ENCODE results near the gene ARFGEF3. TPM values are rescaled to one million over a fixed set of nuclear protein-coding genes. Genes with fewer than 3 reads are reported as not detected.

ARFGEF3 gene
- total RNA-seq, 1 experiment from 2014 or later: 0.71 TPM

DNA sequence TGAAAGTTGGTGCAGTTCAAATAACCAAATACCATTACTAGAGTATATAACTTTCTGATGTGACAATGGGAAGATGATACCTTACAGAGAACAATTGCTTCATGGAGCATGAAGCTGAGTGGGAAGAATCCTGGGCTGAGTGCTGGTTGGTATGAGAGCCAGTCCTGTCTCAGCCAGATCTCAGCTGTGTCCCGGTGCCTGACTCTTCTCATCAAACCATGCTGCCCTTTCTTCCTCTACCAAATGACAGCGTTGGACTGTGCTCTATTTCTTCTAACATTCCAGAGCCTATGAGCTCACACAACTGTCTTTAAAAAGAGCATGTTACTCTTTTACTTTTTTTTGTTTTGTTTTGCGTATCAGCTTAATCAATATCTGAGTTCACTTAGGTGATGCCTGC, 84.0 kb downstream of the ARFGEF3 start:
- Histone ChIP-seq H3K27ac (ENCODE audit: low read depth, low read length, poor library complexity, severe bottlenecking) (no peak overlapping the region), H3K4me1 (ENCODE audit: insufficient read depth, low read length, poor library complexity, severe bottlenecking) (peaks cover 18% of the 10 kb centered on the region), H3K9me3 (ENCODE audit: low read depth, low read length, poor library complexity, severe bottlenecking) (no peaks in the 10 kb centered on the region), H3K27me3 (replicated peaks; ENCODE audit: insufficient read depth, low read depth, low read length, poor library complexity) (no peaks in the 10 kb centered on the region), H3K4me3 (ENCODE audit: low read depth, low read length, poor library complexity, severe bottlenecking) (no peak overlapping the region), H3K36me3 (ENCODE audit: insufficient read depth, low read length, poor library complexity, severe bottlenecking) (no peaks in the 10 kb centered on the region)
- TF ChIP-seq EZH2 (IDR thresholded peaks at IDR 0.05; ENCODE audit: borderline replicate concordance, low read depth, low read length, poor library complexity, severe bottlenecking) (no peak), CTCF (conservative IDR thresholded peaks at IDR 0.05; ENCODE audit: low read depth, low read length) (no peak)
- CTCF ChIA-PET: interaction anchor here (0.6 kb wide), 1 partner anchor 175 kb away, joined by 4 read pairs; no protein-coding TSS in a partner anchor
- intact Hi-C loops (cut with micrococcal nuclease; ENCODE audit: unreplicated experiment): no loop called here
- BruUV-seq (replicated peaks): no TSS peak
- POLR2A ChIA-PET (ENCODE audit: low non-redundant PET): no interaction called here
- no peak for DNase-seq (ENCODE audit: low spot score)

GRCh38 chr6:138246650-138247440, 85.1 kb downstream of the ARFGEF3 start:
- H3K4me3 ChIP-seq (ENCODE audit: low read depth, low read length, poor library complexity, severe bottlenecking): no peak overlapping the region
- intact Hi-C loops (cut with micrococcal nuclease; ENCODE audit: unreplicated experiment): no loop called here
- BruUV-seq (replicated peaks): no TSS peak
- POLR2A ChIA-PET (ENCODE audit: low non-redundant PET): no interaction called here
- H3K36me3 ChIP-seq (ENCODE audit: insufficient read depth, low read length, poor library complexity, severe bottlenecking): no peaks in the 10 kb centered on the region
- DNase-seq (ENCODE audit: low spot score): no peak
- peaks cover 7% of the 10 kb centered on the region for H3K4me1 ChIP-seq (ENCODE audit: insufficient read depth, low read length, poor library complexity, severe bottlenecking)
- no peak overlapping the region for H3K27ac ChIP-seq (ENCODE audit: low read depth, low read length, poor library complexity, severe bottlenecking)
- H3K9me3 ChIP-seq (ENCODE audit: low read depth, low read length, poor library complexity, severe bottlenecking): no peaks in the 10 kb centered on the region
- TF ChIP-seq EZH2 (IDR thresholded peaks at IDR 0.05; ENCODE audit: borderline replicate concordance, low read depth, low read length, poor library complexity, severe bottlenecking): no peak
- no peak for TF ChIP-seq CTCF (conservative IDR thresholded peaks at IDR 0.05; ENCODE audit: low read depth, low read length)
- no peaks in the 10 kb centered on the region for H3K27me3 ChIP-seq (replicated peaks; ENCODE audit: insufficient read depth, low read depth, low read length, poor library complexity)
- CTCF ChIA-PET: no interaction called here

- Histone ChIP-seq H3K4me3 (ENCODE audit: low read depth, low read length, poor library complexity, severe bottlenecking) (no peak overlapping the region), H3K27ac (ENCODE audit: low read depth, low read length, poor library complexity, severe bottlenecking) (no peak overlapping the region), H3K9me3 (ENCODE audit: low read depth, low read length, poor library complexity, severe bottlenecking) (no peaks in the 10 kb centered on the region), H3K27me3 (replicated peaks; ENCODE audit: insufficient read depth, low read depth, low read length, poor library complexity) (no peaks in the 10 kb centered on the region), H3K36me3 (ENCODE audit: insufficient read depth, low read length, poor library complexity, severe bottlenecking) (no peaks in the 10 kb centered on the region), H3K4me1 (ENCODE audit: insufficient read depth, low read length, poor library complexity, severe bottlenecking) (no peaks in the 10 kb centered on the region)
- no peak for TF ChIP-seq EZH2 (IDR thresholded peaks at IDR 0.05; ENCODE audit: borderline replicate concordance, low read depth, low read length, poor library complexity, severe bottlenecking)
- no peak for TF ChIP-seq CTCF (conservative IDR thresholded peaks at IDR 0.05; ENCODE audit: low read depth, low read length)
- no peak for DNase-seq (ENCODE audit: low spot score)
- no TSS peak for BruUV-seq (replicated peaks)
- intact Hi-C loops (cut with micrococcal nuclease; ENCODE audit: unreplicated experiment): no loop called here
- CTCF ChIA-PET: no interaction called here
- POLR2A ChIA-PET (ENCODE audit: low non-redundant PET): no interaction called here
Observed at GRCh38 chr6:138248011-138248410, 86.3 kb downstream of the ARFGEF3 start.

All from A673 (cell line).